Erythroblast (primary cell): ENCODE results near the gene PPP3R2.

Experiments used
- DNase-seq, 2 experiments: peaks; one replicate each; lab custom pipeline; 2025; lab: John Stamatoyannopoulos, UW
- GATA1 ChIP-seq: IDR thresholded peaks from 2 replicates; pipeline ENCODE4 v1.6.1; 2011; ENCODE audit warnings: low read depth, mild to moderate bottlenecking, control low read depth, low read length, moderate library complexity
- POLR2A ChIP-seq: IDR thresholded peaks from 2 replicates; pipeline ENCODE4 v1.6.1; 2011; ENCODE audit warnings: mild to moderate bottlenecking, low read length

PPP3R2 gene, protein sequence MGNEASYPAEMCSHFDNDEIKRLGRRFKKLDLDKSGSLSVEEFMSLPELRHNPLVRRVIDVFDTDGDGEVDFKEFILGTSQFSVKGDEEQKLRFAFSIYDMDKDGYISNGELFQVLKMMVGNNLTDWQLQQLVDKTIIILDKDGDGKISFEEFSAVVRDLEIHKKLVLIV

DNA sequence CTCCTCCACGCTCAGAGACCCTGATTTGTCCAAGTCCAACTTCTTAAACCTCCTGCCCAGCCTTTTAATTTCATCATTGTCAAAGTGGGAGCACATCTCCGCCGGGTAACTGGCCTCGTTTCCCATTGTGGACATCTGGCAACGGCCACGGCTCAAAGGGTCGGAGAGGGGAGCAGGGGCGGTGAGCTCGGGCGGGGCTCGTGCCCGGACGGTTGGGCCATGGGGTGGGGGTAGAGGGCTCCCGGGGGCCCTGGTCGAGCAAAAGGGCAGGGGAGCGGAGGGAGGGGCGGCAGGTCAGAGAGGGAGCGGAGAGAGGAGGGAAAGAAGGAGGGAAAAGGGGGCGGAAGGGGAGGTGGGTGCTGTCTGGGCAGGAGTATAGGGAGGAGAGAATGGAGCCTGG lies at the start of gene PPP3R2:
Gene PPP3R2 (minus strand): TSS at position 174 of the 400 bp plus-strand sequence. CDS start 48 bp downstream, at position 126.
- TF ChIP-seq POLR2A, result no peak
- no peak for TF ChIP-seq GATA1
- no peak for DNase-seq

DNA sequence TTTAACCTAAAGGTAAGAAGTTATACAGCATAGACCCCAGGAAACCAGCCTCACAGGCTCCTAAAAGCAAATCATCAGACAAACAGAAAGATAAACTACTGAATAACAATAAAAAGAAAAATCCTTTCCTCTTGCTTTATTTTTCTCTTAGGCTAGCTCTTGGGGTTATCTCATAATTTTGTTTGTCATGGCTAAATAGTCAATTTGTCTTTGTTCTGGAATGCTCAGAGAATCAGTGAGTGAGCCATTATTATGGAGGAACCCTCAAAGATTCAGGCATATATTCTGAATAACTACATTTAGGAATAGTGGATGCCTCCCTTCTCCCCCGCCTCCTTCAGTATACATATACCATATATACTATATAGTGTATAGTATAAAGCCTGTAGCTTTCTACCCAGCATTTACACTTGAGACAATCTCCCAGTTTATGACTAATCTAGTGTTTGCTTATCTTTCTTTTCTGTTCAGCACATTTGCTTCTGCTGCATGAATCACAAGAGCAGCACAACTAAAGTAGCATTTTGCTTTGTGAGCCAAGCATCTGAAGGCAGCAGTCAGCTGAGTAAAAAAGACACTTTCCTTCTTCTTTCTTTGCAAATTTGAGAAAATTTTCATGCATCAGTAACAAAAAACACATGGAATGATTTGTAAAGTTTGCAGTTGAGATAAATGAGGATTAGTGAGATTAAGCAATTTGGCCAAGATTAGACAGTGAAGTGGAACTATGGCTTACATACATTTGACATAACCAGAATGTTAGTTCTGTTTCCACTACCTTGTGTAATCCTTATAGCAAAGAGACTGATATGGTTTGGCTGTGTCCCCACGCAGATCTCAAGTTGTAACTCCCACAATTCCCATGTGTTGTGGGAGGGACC lies 45.3 kb upstream of the PPP3R2 start:
- TF ChIP-seq POLR2A, result no peak
- TF ChIP-seq GATA1, result no peak
- peak in 1 of 2 experiments; percentile 25 for DNase-seq

DNA sequence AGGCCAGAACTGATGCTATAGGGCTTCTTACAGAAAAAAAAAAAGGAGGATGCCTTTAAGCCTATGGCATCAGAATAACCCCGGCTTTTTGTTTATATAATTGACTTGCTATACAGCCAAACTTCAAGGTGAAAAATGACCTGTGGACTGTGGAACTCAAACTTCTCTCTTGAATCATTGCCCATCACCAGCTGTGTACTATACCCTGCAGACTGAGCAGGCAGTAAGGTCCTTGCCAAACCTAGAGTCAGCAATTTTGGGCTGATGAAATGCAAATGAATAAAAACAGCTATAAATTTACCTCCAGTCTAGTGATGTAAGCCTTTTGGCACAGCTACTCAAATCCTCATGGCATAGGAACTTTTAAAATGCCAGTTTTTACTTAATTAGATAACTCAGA lies 44.5 kb upstream of the PPP3R2 start:
- DNase-seq, result no peak
- TF ChIP-seq GATA1, result no peak
- TF ChIP-seq POLR2A, result no peak

DNA sequence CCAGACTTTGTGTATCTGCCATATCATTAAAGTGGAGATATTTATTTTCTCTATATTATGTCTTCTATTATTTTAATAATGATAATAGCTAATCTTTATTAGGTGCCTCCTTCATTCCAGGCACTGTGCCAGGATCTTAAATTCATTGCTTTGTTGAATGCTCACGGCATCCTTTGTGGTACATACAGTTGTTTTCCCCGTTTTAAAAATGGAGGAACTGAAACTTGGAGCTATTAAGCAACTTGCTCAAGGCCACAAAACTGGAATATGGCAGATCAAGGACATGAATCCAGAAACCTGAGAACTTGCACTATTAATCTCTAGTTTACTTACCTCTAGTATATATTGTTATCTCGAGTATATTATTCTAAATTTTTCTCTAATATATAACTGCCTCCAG lies 41.5 kb upstream of the PPP3R2 start:
- no peak for DNase-seq
- TF ChIP-seq POLR2A (no peak), GATA1 (no peak)

DNA sequence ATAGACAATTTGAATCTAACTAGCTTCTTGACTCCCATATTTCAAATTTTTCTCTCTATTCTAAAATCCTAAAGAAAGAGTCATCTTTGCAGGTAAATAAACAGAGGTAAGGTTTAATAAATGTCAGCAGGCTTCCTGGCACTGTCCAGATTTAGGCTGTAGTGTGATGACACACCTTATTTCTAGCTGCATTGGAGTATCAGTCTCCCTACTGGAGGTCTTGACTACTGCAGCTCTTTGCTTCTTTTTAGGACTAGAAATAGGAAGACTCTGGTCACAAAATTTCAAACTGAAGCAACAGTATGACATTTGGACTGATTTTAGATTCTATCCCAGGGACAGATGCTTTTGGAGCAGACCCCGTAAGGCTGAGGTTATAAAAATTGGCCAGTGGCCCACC lies 40.7 kb upstream of the PPP3R2 start:
- TF ChIP-seq GATA1 (no peak), POLR2A (no peak)
- DNase-seq, result no peak

DNA sequence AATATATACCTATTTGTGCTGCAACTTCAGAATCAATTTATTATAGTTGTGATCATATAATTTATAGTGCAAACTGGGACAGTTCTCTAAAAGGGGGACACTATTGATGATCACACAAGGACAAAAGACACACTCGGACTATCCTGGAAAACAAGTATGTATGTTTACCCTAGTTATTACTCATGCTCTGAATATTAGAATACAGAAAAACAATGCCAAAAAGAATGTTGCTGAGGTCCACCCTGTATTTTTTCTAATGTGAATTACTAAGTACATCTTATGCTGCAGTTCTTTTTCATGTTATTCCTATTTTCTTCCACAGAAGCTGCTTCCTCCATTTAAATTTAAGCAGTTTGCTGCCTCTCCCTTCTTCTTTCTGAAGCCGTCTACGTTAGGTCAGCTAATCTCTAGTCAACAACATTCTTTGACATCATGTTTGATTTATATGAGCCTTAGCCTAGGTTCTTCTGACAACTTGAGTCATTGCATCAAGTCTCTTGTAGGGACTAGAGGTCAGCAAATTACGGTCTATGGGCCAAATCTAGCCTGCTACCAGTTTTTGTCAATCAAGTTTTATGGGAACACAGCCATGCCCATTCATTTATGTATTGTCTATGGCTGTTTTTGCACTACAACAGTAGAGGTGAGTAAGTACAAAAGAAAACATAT lies 40.1 kb upstream of the PPP3R2 start:
- DNase-seq, result no peak
- TF ChIP-seq POLR2A (no peak), GATA1 (no peak)

DNA sequence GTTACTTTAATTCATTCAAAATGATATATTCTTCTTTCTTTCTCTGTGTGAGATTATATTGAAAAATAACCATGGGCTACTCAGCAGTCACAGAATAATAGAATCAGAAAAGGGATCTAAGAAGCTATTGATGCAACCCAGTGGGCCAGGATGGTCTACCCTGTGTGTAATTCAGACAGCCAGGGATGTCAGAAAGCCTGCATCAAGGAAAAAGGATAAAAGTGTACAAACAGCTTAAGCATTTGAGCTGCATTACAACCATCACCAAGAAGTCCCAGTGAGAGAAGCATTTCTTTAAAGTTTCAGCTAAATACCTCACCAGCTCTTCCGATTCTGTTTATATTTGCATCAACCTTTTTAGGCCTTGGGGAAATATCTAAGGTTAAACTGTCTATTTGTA lies 37.8 kb upstream of the PPP3R2 start:
- DNase-seq, result no peak
- TF ChIP-seq GATA1 (no peak), POLR2A (no peak)

DNA sequence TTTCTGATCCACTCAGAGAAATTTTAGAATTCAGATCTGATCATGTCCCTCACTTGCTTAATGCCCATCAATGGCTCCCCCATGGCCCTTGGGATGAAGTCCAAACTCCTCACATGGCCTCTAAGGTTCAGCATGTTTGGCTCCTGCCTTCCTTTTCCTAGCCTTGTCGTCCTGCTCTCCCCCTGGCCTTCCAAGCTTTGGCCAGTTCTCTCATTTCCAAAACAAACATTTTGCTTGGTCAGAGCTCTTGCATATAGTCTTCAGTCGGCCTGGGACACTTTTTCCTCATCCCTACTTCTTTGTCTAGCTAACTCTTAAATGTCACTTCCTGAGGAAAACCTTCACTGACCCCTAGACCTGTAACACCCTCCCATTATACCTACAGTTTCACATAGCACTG lies 37.1 kb upstream of the PPP3R2 start:
- no peak for TF ChIP-seq GATA1
- TF ChIP-seq POLR2A, result no peak
- no peak for DNase-seq

DNA sequence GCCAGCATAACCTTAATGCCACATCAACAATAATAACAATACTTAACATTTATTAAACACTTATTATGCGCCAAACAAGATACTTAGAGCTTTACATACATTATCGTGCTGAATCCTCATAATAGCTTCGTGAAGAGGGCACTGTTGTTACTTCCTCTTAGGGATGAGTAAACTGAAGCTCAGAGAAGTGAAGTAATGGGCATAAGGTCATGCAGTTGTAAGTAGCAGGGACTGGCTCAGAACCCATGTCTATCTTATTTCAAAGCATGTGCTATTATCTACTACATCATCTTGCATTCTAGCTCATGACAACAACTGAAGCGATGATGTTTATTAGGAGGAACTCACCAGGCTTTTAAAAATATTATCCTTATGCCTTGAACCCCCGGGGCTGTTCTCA lies 34.9 kb upstream of the PPP3R2 start:
- TF ChIP-seq GATA1 (no peak), POLR2A (no peak)
- no peak for DNase-seq

DNA sequence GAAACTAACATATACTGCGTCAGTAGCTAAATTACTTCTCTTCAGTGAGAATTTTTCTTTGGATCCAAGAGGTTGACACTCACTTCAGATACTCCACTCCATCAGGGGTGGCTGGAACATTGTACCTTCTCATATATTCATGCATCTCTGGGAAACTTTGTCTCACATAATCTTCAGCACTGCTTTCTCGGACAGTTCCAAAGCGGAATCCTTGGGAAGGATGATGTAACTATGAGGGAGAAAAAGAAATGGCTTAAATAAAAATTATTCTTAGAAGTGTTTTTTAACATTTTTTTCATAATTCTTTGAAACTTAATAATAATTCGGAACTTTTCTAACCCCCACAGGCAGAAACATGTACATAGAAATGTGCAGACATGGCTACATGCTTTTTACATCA lies 33.4 kb upstream of the PPP3R2 start:
- TF ChIP-seq POLR2A (no peak), GATA1 (no peak)
- no peak for DNase-seq

DNA sequence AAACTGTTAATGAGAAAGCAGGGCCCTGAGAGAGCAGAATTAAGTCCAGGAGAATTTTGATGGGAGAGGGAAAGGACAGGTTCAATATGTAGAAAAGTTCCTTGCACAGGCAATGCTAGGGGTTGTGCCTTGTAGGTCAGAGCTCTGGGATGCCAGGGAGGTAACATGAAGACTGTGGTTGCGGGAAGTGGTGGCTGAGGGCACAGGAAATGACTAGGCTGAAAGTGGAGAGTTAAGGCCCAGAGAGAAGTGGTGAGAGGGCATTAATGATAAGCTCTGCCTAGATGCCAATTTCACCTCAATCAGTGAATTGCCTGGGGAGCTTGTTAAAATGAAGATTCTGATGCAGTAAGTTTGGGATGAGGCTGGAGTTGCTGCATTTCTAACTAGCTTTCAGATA lies 31.5 kb upstream of the PPP3R2 start:
- DNase-seq, result no peak
- TF ChIP-seq GATA1, result no peak
- TF ChIP-seq POLR2A, result no peak

DNA sequence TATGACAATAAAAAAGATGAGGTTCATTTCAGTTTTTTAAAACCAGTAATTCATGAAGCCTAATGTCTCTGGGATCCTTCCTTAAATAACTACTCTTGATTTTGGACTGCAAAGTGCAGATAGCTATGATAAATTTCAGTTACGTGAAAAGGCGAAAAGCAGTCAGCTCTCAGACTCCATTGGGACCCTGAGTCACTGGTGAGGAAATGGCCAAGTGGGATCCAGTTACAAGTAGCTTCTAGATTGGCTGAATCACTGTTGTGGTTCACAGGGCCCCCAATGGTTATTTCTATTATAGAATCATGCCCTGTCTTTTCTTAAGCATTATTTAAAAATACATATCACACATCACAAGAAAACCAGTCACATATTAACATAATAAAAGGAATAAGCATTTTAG lies 31.1 kb upstream of the PPP3R2 start:
- TF ChIP-seq POLR2A, result no peak
- no peak for TF ChIP-seq GATA1
- no peak for DNase-seq

DNA sequence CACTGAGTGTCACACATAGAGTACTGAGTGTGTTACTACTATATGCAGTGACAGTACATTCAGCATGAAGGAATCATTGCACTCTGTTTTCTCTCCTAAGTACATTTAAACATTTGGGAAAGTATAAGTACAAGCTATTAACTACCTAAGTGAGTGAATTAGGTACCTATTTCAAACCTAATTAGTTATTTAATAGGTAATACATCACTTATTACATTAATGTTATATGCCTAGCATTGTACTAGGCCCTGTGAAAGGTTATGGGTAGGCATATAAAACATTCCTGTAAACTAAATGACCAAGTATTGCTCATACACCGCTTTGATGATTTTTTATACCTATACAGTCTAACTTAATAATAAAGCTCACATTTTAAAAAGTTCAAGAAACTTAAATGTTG lies 25.7 kb upstream of the PPP3R2 start:
- no peak for DNase-seq
- no peak for TF ChIP-seq POLR2A

DNA sequence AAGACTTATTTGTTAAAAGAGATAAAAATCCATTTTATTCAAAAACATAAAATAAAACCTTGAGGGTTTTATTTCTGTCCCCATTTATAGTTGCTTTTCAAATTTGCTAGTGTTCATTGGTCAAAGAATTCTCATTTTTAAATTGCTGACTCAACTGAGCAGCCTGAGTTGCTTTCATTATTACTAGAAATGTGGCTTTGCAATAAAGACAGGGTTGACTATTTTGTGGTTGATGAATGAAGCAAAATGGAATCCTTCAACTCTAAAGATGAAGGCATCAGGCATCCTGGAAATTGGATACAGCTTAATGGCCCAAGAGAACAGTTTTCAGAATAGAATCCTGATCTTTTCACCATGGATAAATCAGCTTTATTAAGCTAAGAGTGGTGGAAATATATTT lies 23.9 kb upstream of the PPP3R2 start:
- no peak for DNase-seq
- no peak for TF ChIP-seq GATA1
- TF ChIP-seq POLR2A, result no peak
